ENCODE results near the gene CARMIL3.

CARMIL3 gene

DNA sequence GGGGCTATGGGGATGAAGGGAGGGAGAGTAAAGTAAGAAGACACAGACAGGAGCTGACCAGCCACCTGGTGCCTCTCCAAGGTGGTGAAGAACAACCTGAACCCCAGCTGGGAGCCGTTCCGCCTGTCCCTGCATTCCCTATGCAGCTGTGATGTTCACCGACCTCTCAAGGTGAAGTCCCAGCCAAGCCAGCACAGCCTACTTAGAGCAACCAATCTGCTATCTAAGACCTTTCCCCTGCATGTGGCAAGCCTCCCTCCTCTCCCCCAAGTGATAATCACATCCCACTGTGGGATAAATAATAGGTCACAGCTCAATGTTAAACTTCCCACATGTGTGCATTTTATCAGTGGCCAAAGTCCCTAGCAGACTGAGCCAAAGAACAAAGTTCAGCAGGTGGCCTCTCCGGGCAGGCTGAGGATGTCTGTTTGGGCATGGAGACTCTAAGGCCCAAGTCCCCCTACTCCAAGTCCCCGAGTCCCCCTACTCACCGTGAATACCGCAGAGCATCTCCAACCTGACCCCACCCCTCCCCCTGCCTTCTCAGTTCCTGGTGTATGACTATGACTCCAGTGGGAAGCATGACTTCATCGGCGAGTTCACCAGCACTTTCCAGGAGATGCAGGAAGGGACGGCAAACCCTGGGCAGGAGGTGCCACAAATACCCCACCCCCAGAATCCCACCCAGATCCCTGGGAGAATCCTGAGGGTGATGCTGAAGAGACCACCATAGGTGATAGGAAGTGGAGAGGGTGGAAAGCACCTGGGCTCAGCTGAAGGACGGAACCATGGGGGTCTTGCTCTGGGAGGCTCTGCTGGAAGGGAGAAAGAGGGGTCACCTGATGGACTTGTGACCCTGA is 23.0 kb downstream of the CARMIL3 start:
- DNase-seq (ENCODE audit: low spot score): no peak

DNA sequence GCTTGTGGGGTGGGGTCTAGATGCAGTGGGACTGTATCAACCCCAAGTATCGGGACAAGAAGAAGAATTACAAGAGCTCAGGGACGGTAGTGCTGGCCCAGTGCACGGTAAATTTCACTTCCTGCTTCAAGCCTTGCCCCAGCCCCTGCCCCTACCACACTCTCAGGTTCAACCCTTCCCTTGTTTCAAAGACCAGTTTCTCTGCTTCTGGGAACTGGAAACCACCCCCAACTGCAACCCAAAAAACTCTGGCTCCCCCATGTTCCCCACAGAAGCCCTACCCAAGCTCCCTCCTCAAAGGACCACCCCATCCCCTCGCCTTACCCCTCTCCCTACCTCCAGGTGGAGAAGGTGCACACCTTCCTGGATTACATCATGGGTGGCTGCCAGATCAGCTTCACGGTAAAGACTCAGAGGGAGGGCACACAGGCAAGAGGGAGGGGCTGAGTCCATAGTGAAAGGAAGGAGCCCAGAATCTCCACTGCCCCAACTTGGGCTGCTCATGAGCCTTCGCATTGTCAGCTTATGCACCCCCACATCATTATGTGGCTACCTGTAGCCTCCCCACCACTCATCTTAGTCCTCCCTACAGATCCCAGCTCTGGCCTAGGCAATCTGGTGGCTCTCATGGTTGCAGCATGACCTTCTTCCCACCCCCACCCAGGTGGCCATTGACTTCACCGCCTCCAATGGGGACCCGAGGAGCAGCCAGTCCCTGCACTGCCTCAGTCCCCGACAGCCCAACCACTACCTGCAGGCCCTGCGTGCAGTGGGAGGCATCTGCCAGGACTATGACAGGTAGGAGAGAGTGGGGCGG is 23.9 kb downstream of the CARMIL3 start:
- no peak for DNase-seq (ENCODE audit: low spot score)

DNA sequence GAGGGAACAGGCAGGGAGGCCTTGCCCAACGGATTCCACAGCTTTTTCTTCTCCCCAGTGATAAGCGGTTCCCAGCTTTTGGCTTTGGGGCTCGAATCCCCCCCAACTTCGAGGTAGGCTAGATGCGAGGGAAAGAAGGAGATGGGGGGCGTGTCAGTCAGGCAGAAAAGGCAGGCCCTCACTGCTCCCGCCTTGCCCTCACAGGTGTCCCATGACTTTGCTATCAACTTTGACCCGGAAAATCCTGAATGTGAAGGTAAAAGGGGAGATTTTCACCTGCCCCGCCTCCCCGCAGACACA is 24.4 kb downstream of the CARMIL3 start:
- DNase-seq (ENCODE audit: low spot score): no peak

- DNase-seq (ENCODE audit: low spot score): no peak
Observed at GRCh38 chr14:24077086-24077485, 25.3 kb downstream of the CARMIL3 start.

- no peak for DNase-seq (ENCODE audit: low spot score)
Observed at GRCh38 chr14:24078146-24078545, 26.3 kb downstream of the CARMIL3 start.

DNA sequence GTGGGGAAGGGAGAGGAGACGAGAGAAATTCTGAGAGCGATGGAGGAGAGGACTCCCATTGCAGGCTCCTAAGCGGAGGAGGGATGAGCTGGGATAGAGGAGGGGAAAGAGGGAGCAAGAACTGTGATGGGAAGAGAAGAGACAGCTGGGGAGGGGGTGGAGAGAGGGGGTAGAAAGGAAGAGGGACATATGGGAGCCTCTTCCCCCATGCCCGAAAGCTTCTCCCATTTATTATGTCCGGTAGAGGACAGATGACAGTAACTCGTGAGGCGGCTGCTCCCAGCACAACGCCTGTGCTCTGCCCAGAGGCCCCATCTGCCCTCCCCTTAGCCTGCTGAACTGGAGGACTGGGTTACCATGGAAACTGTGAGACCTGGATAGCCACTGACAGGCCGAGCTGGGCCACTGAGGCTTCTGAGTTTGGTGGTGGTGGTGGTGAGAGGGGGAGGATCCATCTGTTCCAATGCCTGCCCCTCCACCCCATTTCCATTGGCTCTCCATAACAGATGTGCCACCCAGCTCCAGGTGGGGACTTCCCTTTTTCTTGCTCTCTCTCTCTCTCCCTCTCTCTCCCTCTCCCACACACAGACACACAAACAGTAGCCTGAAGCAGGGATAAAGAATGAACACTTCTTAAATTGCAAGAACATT is 27.8 kb downstream of the CARMIL3 start:
- peak; percentile 97 for DNase-seq (ENCODE audit: low spot score)

- DNase-seq (ENCODE audit: low spot score): no peak
Observed at GRCh38 chr14:24080142-24080530, 28.3 kb downstream of the CARMIL3 start.

- DNase-seq (ENCODE audit: low spot score): peak; percentile 64
Observed at GRCh38 chr14:24080888-24081738, 29.3 kb downstream of the CARMIL3 start.

GRCh38 chr14:24081739-24082211 is 30.0 kb downstream of the CARMIL3 start:
- no peak for DNase-seq (ENCODE audit: low spot score)

GRCh38 chr14:24082411-24083080 is 30.7 kb downstream of the CARMIL3 start:
- no peak for DNase-seq (ENCODE audit: low spot score)

DNA sequence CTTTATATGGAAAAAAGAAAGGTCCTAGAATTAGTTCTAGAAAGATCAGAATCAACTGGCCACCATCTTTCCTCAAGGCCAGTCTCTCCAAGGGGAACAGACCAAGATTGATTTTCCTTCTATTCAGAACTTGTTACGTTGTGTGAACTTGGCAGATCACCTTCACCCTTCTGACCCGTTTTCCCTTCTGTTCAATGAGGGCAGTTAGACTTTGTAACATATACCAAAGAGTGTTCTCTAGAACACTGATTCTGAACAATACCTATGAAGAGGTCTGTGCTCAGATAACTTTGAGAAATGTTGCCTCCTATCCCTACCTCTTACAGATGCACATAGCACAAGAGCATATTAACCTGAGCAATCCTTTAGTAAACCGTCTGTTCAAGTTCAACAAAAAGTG is 31.7 kb downstream of the CARMIL3 start:
- DNase-seq (ENCODE audit: low spot score): no peak

GRCh38 chr14:24084440-24084839 is 32.6 kb downstream of the CARMIL3 start:
- no peak for DNase-seq (ENCODE audit: low spot score)

- DNase-seq (ENCODE audit: low spot score): no peak
Observed at GRCh38 chr14:24085215-24085614, 33.4 kb downstream of the CARMIL3 start.

DNA sequence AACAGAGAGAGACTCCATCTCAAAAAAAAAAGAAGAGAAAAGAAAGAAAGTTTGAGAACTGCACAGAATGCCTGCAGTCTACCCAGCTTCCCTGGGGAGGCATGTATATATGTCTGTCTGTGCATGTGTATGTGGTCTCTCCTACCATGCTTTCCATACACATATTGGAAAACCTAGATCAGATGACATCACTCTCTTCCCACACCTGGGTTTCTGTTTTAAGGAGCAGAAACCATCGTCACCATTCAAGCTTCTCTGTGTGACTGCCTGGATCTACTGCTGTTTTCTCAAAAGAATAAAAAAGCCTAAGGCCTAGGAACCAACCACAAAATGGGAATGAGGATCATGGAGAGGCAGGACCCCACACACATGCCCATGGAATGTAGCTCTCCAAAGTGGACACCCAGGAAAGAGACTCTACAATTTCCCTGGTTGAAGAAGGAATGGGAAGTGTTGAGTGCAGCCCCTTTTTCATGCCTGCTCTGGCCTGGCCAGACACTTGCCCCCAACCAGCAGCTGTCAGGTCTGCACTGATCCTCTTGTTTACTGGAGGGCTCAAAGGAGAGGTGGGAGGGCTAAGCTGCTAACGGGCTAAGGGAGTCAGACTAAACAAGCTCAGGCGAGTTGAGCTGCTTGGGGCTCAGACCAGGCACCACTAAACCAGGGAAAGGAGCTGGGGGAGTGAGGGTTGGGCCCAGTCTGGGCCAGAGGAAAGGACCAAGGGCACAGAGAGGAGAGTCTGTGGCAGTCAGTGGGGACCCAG is 34.6 kb downstream of the CARMIL3 start:
- DNase-seq (ENCODE audit: low spot score): no peak

- DNase-seq (ENCODE audit: low spot score): no peak
Observed at GRCh38 chr14:24087004-24087403, 35.2 kb downstream of the CARMIL3 start.

DNA sequence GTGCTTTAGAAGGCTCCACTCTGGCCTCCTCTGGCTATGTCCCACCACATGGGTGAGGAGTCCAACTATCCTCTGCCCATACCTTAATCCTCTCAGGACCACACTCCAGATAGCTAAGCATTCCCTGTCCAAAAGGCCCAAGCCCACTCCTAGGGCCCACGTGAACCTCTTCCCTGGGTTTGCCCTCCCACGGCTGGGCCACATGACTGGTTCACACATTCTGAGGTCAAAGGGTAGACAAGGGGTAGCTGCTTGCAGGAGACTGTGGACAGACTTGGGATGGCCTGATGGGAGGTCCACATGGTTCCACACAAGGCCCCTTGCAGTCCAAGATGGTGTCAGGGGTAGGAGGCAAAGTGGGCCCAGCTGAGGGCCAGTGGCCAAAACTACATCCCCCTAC is 36.3 kb downstream of the CARMIL3 start:
- no peak for DNase-seq (ENCODE audit: low spot score)

- DNase-seq (ENCODE audit: low spot score): no peak
Observed at GRCh38 chr14:24089890-24090289, 38.1 kb downstream of the CARMIL3 start.

- no peak for DNase-seq (ENCODE audit: low spot score)
Observed at GRCh38 chr14:24092110-24092504, 40.3 kb downstream of the CARMIL3 start.

GRCh38 chr14:24092505-24093206 is 40.8 kb downstream of the CARMIL3 start:
- no peak for DNase-seq (ENCODE audit: low spot score)
